HG02973 (cell line): ENCODE results near the gene RABGAP1.
"Not testable (repeated sequence)": the region's sequence is repeated elsewhere in the genome, so short reads cannot be mapped to it uniquely, and the experiment has no call there.

Experiments used
- ATAC-seq: cut with Tn5 transposase; IDR thresholded peaks from one replicate; pipeline ENCODE4 v1.9.1; 2021; ENCODE audit warnings: moderate library complexity; ENCODE audit not compliant: unreplicated experiment

Gene RABGAP1

DNA sequence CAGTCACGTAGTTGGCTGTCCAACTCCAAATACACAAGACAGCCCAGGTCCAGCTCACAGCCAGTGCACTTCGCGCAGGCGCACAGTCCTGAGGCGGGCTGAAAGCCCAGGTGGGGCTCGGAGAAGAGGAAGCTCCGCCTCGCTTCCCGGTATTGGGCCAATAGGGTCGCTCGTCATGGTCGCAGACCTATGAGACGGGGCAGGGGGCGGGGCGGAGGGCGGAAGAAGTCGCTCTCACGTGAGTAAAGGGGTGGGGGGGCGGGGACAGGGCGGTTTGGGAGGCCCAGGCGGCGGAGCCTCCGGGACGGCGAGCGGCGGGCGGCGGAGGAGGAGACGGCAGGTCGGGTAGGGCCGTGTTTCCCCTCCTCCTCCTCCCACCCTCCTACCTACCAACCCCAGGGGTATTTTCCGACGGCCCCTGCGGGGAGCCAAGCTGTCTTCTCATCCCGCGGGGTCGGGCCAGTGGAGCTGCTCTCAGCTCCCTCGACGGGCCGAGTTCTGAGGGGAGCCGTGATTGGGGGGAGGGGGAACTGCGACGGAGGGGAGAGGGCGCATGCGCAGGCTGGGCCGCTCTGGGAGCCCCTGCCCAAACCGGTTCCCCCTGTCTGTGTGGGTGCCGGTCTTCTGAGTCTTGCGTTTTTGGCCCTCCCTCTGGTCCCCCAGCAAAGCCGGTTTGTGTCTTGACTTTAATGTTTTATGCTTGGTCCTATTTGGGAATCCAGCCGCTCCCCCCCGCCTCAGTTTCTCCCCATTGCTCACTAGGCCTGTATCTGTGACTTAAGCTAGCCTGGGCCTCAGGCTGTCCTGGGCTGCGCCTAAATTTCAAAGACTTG lies at the start of gene RABGAP1:
Gene RABGAP1, plus strand, starts transcription at position 272 of the 833 bp plus-strand sequence. CDS start 16,040 bp downstream, outside the sequence.
- peak; percentile 96 for ATAC-seq

DNA sequence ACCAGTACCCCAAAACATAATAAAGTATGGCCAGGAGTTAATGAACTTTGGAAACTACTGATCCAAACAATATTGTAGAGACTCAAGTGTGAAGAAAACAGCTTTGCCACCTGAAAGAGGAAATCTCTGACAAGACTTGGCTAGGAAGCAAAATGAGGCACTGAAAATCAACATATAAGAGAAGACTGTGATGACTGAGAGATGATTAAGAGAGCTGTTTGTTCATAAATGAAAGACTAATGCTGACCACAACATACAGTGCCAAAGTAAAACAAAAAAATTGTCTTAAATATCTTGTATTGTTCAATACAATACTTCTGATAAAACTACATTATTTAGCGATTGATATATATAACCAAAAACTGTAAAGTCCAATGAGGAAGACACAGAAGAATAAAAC lies 42.9 kb upstream of the RABGAP1 start:
- no peak for ATAC-seq

DNA sequence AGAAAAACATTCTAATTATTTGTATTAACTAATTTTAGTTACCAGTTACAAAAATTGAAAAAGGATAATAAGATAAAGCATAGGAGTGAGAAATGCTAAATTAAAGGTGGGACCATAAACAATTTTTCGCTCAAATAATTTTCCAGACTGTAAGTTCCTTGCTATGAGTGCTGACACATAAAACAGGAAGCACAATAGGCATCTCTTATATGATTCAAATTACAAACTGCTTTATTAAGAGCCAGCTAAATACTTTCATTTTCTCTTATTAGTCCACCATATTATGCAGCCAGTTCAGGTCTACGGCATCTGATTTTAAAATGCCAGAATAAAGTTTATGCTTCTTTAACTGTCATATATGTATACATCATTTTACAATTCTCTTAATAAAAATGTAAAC lies 40.0 kb upstream of the RABGAP1 start:
- ATAC-seq, result no peak

DNA sequence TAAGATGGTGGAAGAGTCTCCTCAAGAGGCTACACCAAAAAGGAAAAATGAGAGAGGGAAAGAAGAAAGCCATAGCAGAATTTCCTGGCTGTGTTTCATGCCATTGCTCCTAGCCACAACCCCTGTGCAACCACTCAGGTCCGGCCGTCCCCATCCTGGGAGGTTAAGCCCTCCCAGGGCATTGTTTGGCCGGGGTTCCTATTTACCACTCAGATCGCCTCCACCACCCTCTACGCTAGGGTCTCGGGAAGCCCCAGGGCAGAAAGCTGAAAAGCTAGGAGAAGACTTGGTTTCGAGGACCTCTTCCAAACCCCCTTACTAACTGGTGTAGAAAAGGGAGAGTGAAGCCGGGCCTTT lies 36.4 kb upstream of the RABGAP1 start:
- ATAC-seq, result peak; percentile 13

DNA sequence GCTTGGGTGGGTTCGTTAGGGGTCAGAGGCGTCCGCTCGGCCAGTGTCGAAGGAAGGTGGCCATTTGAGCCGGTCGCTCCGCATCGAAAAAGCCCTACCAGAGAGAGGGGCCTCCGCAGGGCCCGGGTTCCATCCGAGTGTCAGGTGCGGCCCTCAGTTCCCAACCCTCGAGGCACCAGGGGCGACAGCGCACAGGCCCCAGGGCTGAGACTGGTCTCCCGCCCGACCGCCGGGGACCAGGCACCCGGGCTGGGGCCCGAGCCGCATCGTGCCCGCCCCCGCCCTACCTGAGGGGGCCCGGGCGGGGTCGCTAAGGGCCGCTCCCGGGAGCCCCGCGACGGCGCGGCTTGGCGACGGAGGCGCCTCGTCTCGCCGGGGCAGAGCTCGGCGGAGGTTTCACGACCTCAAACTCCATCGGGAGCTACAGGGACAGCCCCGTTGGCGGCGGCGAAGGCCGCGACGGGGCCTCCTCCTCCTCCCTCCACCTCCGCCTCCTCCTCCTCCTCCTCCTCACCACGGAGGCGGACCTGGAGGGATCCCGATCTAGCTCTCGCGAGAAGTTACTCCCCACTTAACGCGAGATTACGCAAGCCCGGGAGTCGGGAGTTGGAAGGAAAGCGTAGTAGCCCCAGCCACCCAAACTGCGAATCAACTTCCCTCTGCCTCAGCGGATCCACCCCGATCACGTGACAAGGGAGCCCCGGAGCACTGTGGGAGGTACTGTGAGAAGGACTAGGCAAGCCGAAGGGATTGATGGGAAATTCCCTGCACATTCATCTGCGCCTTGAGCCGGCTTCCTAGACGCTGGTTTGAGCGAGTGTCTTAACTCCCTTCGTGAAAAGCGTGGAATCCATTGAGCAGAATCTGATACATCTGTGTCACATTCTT lies 35.8 kb upstream of the RABGAP1 start, which contains the start of gene RC3H2:
Gene RC3H2, minus strand, starts transcription at position 537 of the 888 bp plus-strand sequence. CDS start 7,850 bp downstream, outside the sequence.
- peak; percentile 77 for ATAC-seq

DNA sequence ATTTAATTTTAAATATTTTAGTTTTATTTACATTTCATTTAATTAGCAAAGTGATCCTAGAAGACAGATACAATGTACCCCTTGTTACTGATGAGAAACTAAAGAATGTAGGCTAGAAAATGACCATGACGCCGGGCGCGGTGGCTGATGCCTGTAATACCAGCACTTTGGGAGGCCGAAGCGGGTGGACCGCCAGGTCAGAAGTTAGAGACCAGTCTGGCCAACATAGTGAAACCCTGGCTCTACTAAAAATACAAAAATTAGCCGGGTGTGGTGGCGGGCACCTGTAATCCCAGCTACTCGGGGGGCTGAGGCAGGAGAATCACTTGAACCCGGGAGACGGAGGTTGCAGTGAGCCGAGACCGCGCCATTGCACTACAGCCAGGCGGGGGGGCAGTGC lies 34.7 kb upstream of the RABGAP1 start:
- ATAC-seq, result not testable (repeated sequence)

DNA sequence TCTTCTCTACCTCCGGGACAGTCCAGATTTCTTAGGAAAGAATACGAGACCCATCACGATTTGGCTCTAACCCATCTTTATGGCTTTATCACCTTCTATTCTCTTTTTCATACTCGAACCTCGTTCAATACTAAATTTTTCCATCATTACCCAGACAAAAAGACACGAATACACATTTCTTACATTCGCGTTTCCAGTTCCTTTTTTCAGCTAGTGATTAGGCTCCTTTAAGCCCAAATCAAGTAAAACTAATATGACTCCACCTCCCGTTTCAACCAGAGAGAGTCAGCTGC lies 28.2 kb upstream of the RABGAP1 start:
- no peak for ATAC-seq

DNA sequence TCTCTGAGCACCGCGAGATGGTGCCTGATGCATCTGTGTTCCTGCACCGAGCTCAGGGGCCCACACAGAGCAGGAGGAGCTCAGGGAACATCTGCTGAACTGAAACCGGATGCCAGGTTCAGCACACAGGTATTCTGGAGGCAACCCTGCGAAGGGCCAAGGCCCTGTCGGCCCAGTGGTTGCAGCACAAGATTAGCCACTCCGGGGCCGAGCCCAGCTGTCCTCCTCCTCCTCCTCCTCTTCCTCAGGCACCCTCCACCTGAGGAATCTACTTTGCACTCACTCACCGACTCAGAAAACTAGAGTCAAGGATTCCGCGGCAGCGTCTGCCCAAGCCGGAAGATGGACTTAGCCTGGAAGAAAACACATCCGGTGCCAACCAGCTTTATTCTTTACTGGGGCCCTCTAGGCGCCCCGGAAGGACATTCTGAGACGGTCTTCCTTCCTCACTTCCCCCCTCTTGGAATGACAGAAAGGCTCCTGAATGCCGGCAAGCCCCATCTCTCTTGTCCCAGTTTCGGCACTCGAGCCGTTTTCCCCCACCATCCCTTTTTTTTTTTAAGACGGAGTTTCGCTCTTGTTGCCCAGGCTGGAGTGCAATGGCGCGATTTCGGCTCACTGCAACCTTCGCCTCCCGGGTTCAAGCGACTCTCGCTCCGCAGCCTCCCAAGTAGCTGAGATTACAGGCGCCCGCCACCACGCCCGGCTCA lies 27.7 kb upstream of the RABGAP1 start, which contains the start of gene ZBTB6:
Gene ZBTB6, minus strand, starts transcription at position 360 of the 710 bp plus-strand sequence. CDS start 1,251 bp downstream, outside the sequence.
- ATAC-seq, result peak; percentile 98

DNA sequence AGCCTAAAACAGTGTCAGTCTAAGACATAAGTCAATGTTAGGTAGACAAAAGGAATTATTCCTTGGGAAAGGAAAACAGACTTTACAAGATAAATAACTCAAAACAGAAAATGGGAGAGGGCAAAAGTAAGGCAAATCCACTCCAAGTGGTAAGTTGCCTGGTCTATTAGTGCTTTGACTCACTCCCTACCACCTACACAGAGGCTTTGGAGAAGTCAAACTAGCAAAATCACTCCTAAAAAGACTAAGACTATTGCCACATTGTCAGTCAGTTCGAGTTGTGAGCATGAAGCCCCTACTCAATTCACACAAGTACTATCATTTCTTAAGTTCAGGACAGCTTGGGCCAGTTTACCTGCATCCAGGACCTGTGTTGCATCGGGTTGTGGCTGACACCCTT lies 22.5 kb upstream of the RABGAP1 start:
- ATAC-seq, result no peak

DNA sequence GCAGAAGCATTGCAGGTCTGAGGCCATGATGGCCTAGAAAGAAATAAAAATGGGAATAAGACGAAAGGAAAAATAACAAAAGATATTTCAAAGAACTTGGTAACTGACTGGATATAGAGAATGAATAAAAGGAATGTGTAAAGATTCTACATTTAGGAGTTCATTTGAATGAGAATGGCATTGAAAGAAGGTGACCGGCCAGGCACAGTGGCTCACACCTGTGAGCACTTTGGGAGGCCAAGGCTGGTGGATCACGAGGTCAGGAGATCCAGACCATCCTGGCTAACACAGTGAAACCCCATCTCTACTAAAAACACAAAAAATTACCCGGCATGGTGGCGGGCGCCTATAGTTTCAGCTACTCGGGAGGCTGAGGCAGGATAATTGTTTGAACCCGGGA lies 18.1 kb upstream of the RABGAP1 start:
- no peak for ATAC-seq

DNA sequence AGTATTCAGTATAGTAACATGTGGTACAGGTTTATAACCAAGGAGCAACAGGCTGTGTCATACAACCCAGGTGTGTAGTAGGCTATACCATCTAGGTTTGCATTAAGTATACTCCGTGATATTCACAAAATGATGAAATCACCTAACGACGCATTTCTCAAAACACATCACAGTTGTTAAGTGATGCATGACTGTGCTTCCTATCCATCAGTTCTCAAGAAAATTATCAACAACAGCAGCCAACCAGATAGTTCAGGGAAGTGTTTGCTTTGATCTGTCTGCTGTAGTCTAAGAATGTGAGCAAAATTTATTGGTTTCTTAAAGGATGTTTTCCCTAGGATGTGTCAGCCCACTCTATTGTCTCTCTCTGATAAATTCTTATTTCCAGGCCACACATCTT lies 16.9 kb upstream of the RABGAP1 start:
- ATAC-seq, result peak; percentile 79

DNA sequence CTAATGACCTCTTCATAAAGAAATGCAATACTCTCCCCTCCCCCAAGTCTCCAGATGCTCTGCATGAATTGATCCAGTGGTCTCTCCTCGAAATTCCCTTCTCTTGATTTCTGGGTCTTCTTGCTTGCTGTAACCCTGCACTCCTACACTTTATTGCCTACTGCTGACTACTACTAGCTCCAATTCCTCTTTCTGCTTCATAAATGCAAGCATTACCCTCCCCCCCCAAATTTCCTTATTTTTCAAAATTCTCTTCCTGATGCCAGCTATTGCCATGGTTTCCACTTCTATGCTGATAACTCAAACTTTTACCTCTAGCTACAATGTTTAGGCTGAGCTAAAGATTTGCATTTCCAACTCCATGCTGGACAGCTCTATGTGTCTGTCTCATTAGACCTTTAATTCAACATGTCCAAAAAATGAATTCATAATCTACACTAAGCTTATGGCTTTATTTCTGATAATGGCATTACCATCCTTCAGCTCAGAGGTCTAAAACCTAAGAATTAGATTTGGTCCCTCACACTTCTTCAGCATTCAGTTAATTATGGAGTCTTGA lies 10.9 kb upstream of the RABGAP1 start:
- ATAC-seq, result no peak

DNA sequence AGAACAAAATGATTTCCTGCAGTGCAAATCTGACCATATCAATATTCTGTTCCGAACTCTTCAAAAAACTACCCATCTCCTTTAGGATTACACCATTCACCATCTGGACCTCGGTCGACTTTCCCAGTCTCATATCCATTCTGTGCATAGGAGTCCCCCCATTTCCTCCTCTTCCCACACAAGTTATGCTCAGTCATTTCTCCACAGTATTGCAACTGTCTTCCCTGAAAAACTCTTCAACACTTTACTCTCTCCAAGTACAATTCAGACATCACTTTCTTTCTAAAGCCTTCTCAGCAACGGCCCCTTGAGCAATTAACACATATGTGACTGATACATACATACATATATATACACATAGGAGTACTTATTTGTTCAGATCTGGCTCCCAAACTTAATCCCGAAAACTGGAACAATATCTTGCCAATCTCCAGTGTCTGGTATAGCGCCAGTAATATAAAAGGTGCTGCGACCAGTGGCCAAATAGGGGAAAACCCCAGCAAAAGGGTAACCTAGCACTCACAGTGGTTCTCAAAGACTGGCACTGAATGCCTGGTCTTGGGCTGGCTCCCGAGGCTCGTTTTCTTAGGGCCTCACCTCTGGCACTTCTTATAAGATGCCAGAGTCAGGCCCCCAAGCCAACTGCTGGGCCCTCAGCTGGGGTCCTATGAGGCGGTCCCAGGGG lies 10.1 kb upstream of the RABGAP1 start:
- no peak for ATAC-seq

DNA sequence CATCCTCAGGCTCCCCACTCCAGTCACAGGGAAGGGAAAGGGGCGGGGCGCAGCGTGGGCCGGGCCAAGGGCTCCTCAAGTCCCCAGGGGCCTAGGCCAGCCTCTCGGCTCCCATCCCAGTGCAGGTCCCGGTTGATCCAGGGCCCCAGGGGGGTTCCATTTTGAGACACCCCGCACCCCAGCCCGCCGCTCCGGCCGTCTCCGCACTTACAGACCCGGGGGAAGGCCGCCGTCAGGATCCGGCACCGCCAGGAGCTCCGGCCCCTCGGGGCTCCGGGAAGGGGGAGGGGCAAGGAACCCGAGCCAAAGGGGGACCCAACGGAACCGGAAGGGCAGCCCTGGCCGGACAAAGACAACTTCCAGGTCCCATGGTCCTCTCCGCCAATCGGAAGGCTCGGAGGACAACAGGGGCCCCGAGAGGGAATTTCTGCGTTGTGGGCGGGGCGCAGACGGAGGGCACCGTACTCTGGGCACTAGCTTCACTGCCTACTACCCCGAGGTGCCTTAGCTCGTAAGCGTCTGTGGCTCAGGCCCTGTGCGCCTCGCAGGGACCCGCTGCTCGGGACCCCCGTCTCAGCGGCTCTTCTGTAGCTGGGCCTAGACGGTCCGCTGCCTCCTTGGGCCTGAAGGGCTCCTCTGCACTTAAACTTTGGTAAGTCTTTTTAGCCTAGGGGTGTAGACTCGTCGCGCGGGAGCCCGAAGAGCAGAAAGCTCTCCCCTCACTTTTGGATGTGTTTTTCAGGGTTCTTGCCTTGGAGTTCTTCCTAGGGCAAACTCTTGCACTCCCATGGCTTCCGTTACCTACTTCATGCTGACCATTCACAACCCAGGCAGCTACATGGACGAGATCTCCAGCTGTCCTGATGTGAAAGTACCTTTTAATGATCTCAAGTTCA lies 9.3 kb upstream of the RABGAP1 start, which contains the start of gene ZBTB26:
Gene ZBTB26, minus strand, starts transcription at position 287 of the 896 bp plus-strand sequence. CDS start 11,578 bp downstream, outside the sequence.
- ATAC-seq, result peak; percentile 94

DNA sequence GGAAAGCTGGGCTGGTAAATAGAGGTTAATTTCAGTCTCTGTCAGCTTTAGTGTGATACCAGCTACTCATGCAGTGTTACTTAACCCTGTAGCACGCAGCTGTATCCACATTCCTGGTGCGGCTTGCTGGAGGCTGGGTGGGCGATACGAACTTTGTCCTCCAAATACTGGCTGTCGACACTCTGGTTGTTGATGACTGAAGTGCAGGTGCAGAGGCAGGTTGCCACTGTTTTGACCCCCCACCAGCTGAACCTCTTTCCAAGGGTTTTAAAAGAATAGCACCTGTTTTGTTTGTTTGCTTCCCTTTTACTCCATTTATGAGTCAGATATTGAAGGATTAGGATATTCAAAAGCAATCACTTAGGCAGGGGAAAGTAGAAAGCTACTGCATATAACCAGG lies 4.4 kb upstream of the RABGAP1 start:
- ATAC-seq, result no peak

DNA sequence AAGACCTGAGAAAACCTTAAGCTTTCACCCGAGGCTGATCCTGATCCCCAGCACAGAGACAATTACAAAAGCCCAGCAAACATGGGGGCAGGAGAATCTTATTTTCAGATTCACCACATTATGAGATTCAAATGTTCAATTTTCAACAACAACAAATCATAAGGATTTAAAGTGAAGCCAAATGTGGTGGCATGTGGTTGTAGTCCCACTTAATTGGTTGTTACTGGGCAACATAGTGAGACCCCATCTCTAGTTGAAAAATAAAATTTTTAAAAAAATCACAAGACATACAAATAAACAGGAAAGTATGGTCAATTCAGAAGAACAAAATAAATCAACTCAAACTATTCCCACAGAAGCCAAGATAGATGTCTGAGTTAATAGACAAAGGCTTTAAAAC lies 3.9 kb upstream of the RABGAP1 start:
- no peak for ATAC-seq

DNA sequence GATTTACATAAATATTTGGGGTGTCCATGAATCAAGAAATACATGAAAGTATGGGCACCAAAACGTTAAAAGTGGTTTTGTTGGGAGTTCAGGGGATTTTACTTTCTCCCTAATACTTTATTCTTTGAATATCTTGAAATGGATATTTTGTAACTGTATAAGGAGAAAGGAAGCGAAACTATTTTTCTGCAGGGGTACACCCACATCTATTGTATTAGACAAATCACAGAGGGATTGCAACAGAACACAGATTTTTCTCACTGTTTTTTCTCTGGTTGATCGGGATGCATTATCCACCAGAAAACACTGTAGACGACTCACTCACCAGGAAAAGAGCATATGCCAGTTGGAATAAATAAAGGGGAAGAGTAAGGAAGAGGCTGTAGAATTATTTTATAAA lies 1.2 kb upstream of the RABGAP1 start:
- ATAC-seq, result no peak

DNA sequence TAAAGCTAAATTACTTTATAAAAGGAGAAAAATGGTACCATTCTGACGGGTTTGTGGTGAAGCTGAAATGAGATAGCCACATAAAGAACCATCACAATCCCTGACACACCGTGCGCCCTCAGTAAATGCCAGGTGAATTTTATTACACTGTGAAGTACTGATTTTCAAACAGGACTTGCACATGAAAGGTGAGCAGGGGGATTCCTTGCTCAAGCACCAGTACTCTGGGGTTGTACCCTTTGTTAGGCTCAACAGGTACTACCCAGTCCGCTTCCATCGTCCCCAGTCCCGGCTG lies 419 bp upstream of the RABGAP1 start:
- ATAC-seq, result no peak

DNA sequence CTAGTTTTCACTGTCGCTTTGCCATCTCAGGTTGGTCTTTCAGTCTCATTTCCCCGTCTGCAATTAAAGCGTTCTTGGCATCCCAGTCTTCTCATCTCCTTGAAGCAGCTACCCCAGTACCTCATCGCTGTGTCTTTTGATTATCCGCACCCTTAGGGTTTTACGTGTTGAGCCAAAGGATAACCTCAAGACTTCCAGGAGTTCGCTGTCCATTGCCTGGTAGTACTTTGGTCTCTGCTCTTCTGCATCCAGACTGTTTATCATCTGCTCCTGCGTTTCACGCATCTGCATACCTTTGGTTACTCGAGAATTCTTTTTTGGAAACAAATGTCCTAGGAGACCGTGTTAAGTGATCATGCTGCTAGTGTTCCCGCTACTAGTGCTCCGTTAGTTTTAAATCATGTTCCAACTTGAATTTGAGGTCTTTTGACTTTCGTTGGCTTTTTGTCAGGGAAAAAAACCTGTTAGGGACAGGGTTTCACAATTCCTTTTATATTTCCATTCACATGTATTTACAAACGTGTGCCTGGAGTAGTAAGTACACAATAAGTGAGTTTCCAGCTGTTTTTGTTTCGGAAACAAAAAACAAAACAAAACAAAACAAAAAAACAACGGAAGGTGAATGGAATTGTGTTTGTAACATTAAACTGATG lies 888 bp downstream of the RABGAP1 start:
- no peak for ATAC-seq
